ENCODE data around the gene C1orf56.

DNA sequence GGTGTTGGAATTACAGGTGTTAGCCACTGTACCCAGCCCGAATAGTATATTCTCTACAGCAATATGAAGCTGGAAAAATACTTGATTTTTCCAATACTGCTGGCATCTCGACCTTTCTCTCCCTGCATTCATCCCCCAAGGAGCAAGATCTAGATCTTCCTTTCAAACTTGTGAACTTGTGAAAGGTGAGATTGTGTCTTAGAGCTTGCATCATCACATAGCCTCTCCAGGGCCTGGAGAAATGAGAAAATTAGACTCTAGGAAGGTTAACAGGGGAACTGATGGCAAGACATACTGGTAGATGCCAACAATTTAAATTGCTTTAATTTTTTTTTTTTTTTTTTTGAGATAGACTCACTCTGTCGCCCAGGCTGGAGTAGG is 37.2 kb upstream of the C1orf56 start:
- TF ChIP-seq, protein P1, sequence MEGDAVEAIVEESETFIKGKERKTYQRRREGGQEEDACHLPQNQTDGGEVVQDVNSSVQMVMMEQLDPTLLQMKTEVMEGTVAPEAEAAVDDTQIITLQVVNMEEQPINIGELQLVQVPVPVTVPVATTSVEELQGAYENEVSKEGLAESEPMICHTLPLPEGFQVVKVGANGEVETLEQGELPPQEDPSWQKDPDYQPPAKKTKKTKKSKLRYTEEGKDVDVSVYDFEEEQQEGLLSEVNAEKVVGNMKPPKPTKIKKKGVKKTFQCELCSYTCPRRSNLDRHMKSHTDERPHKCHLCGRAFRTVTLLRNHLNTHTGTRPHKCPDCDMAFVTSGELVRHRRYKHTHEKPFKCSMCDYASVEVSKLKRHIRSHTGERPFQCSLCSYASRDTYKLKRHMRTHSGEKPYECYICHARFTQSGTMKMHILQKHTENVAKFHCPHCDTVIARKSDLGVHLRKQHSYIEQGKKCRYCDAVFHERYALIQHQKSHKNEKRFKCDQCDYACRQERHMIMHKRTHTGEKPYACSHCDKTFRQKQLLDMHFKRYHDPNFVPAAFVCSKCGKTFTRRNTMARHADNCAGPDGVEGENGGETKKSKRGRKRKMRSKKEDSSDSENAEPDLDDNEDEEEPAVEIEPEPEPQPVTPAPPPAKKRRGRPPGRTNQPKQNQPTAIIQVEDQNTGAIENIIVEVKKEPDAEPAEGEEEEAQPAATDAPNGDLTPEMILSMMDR (conservative IDR thresholded peaks at IDR 0.05 in 1 of 2, IDR thresholded peaks at IDR 0.05 in 1 of 2; ENCODE audit: low read depth in 1 of 2, low read length in 2 of 2): no peak
- no peak for TF ChIP-seq EZH2 (IDR thresholded peaks at IDR 0.05; ENCODE audit: low read length, missing control alignments)

All from fibroblast of lung (primary cell).